HepG2 (cell line): ENCODE results near the gene NAPB. TPM values are rescaled to one million over a fixed set of nuclear protein-coding genes. Genes with fewer than 3 reads are reported as not detected.

Experiments used
- CBFB ChIP-seq: sonication (generic); formaldehyde crosslinking; IDR thresholded peaks from 2 replicates; pipeline ENCODE4 v1.4.0; 2020; ENCODE audit warnings: missing genetic modification reagents
- GRHL1 ChIP-seq: sonication (generic); formaldehyde crosslinking; conservative IDR thresholded peaks from 2 replicates; pipeline ENCODE4 v1.8.0; 2022; ENCODE audit warnings: missing genetic modification reagents
- KLF16 ChIP-seq, 2 experiments: sonication (generic) in 1 of 2; formaldehyde crosslinking in 1 of 2; IDR thresholded peaks; 2 replicates each; pipeline versions ENCODE4 v1.6.1 to v1.8.0; 2016 to 2023; ENCODE audit warnings: missing genetic modification reagents in 2 of 2, missing compliant biosample characterization in 1 of 2
- MNT ChIP-seq: fragments of 450-650 bp; IDR thresholded peaks from 2 replicates; pipeline ENCODE4 v1.6.1; 2016
- MTA1 ChIP-seq: sonication (generic); formaldehyde crosslinking; IDR thresholded peaks from 2 replicates; pipeline ENCODE4 v1.4.0; 2020; ENCODE audit warnings: missing genetic modification reagents, mild to moderate bottlenecking, borderline replicate concordance
- POLR2A ChIP-seq, 2 experiments: IDR thresholded peaks; 2 replicates each; pipeline ENCODE4 v1.6.1; 2011; ENCODE audit warnings: low read depth in 2 of 2, low read length in 2 of 2, mild to moderate bottlenecking in 1 of 2, moderate library complexity in 1 of 2; ENCODE audit not compliant: insufficient read depth in 1 of 2
- PRDM4 ChIP-seq: sonication (generic); formaldehyde crosslinking; IDR thresholded peaks from 2 replicates; pipeline ENCODE4 v1.9.0; 2021; ENCODE audit warnings: missing genetic modification reagents, borderline replicate concordance
- SIN3A ChIP-seq: IDR thresholded peaks from 2 replicates; pipeline ENCODE4 v1.6.1; 2011; ENCODE audit warnings: low read depth, mild to moderate bottlenecking, control low read depth, low read length, borderline replicate concordance
- SKI ChIP-seq: fragments of 450-650 bp; IDR thresholded peaks from one replicate; pipeline ENCODE4 v1.6.1; 2018; ENCODE audit warnings: mild to moderate bottlenecking; ENCODE audit not compliant: partially characterized antibody
- ZEB1 ChIP-seq: IDR thresholded peaks from 2 replicates; pipeline ENCODE4 v1.6.1; 2012; ENCODE audit warnings: mild to moderate bottlenecking, low read depth, inconsistent platforms; ENCODE audit not compliant: insufficient replicate concordance
- ZMYM4 ChIP-seq: sonication (generic); formaldehyde crosslinking; IDR thresholded peaks from 2 replicates; pipeline ENCODE4 v1.8.1; 2023; ENCODE audit warnings: mild to moderate bottlenecking, missing genetic modification reagents
- ZNF275 ChIP-seq: sonication (generic); formaldehyde crosslinking; IDR thresholded peaks from 2 replicates; pipeline ENCODE4 v1.8.0; 2022; ENCODE audit warnings: missing genetic modification reagents, mild to moderate bottlenecking, inconsistent platforms, borderline replicate concordance
- ZNF34 ChIP-seq: sonication (generic); formaldehyde crosslinking; IDR thresholded peaks from 2 replicates; pipeline ENCODE4 v1.4.0; 2020; ENCODE audit warnings: mild to moderate bottlenecking, missing genetic modification reagents, borderline replicate concordance
- ZNF546 ChIP-seq: sonication (generic); formaldehyde crosslinking; conservative IDR thresholded peaks from 2 replicates; pipeline ENCODE4 v1.8.1; 2023; ENCODE audit warnings: mild to moderate bottlenecking, missing genetic modification reagents
- ZNF577 ChIP-seq: sonication (generic); formaldehyde crosslinking; IDR thresholded peaks from 2 replicates; pipeline ENCODE4 v1.4.0; 2020; ENCODE audit warnings: mild to moderate bottlenecking, low read depth, missing genetic modification reagents, borderline replicate concordance
- ZNF710 ChIP-seq: sonication (generic); formaldehyde crosslinking; IDR thresholded peaks from 2 replicates; pipeline ENCODE4 v1.5.0; 2020; ENCODE audit warnings: mild to moderate bottlenecking, missing genetic modification reagents, borderline replicate concordance
- ZNF720 ChIP-seq: sonication (generic); formaldehyde crosslinking; IDR thresholded peaks from 2 replicates; pipeline ENCODE4 v1.4.0; 2020; ENCODE audit warnings: missing genetic modification reagents
- ZNF839 ChIP-seq: sonication (generic); formaldehyde crosslinking; IDR thresholded peaks from 2 replicates; pipeline ENCODE4 v1.4.0; 2020; ENCODE audit warnings: missing genetic modification reagents, mild to moderate bottlenecking, borderline replicate concordance
- polyA plus RNA-seq, 8 experiments: library from polyadenylated mRNA; depleted of rRNA in 3 of 8; stranded (reverse) in 7 of 8; unstranded in 1 of 8; fragments of >200 nt; fragmentation: Illumina TruSeq in 4 of 8; extraction: Trizol in 4 of 8; gene quantifications; 2 replicates each; pipeline versions ENCODE4 v1.2.1 to v1.2.3, GENCODE V29; 2011 to 2016; ENCODE audit warnings: low read depth in 4 of 8, missing spikeins in 1 of 8, mixed read lengths in 1 of 8; ENCODE audit not compliant: insufficient read depth in 1 of 8
- total RNA-seq, 5 experiments: library from RNA; depleted of rRNA; stranded (reverse); fragments of >200 nt; fragmentation: Illumina TruSeq; extraction: Trizol; gene quantifications; 2 replicates each; pipeline ENCODE4 v1.2.3, GENCODE V29; 2016; ENCODE audit warnings: low read depth in 1 of 5

Gene NAPB
- total and polyA plus RNA-seq, 2 of the 13 experiments (the other 11 are each of a cell fraction or from before 2014, with no cell fraction given): 15.2 to 16.1 TPM

GRCh38 chr20:23361476-23362391, 59.6 kb downstream of the NAPB start, which contains the start of gene GZF1 (continued):
- TF ChIP-seq PRDM4 (CRISPR knock-in tag) (peak; percentile 39; the same call in 1 of the 2 replicates), CBFB (CRISPR knock-in tag) (peak; percentile 99), MTA1 (CRISPR knock-in tag) (peak; percentile 94; the same call in 1 of the 2 replicates), ZNF577 (CRISPR knock-in tag) (0 out of 2 replicates have a peak, but pooled peaks have one; percentile 69), MNT (peak; percentile 93), SKI (peak; percentile 98), POLR2A (IDR thresholded peaks at IDR 0.05; ENCODE audit: insufficient read depth in 1 of 2, low read depth in 2 of 2, low read length in 2 of 2) (peak; percentile 97 to 99), ZMYM4 (peak; percentile 99), ZNF546 (CRISPR knock-in tag) (peak; percentile 99), ZNF720 (CRISPR knock-in tag) (peak; percentile 90; the same call in 1 of the 2 replicates), ZNF710 (CRISPR knock-in tag) (peak; percentile 95), ZNF275 (peak; percentile 99; the same call in 1 of the 2 replicates), GRHL1 (CRISPR knock-in tag) (no peak), ZEB1 (no peak), ZNF839 (CRISPR knock-in tag) (peak; percentile 94; the same call in 1 of the 2 replicates), ZNF34 (CRISPR knock-in tag) (peak; percentile 97), KLF16 (CRISPR knock-in tag; IDR thresholded peaks at IDR 0.05) (peak in 1 of 2 experiments; percentile 98; a peak in 2 of 4 replicates), SIN3A (peak; percentile 92; the same call in 1 of the 2 replicates)
